ENCODE measurements around the gene TRAF4.

- TF ChIP-seq CTCF (conservative IDR thresholded peaks at IDR 0.05), result no peak
- TF ChIP-seq ZFX (IDR thresholded peaks at IDR 0.05), result no peak
Observed at GRCh38 chr17:28756049-28756804, 12.4 kb downstream of the TRAF4 start.
